GM18909 (cell line): ENCODE results near the gene SMIM43.
"Not testable (repeated sequence)": the region's sequence is repeated elsewhere in the genome, so short reads cannot be mapped to it uniquely, and the experiment has no call there.

Experiments used
- ATAC-seq: cut with Tn5 transposase; IDR thresholded peaks from one replicate; pipeline ENCODE4 v1.9.1; 2021; ENCODE audit warnings: mild to moderate bottlenecking; ENCODE audit not compliant: unreplicated experiment, poor library complexity

Gene SMIM43

DNA sequence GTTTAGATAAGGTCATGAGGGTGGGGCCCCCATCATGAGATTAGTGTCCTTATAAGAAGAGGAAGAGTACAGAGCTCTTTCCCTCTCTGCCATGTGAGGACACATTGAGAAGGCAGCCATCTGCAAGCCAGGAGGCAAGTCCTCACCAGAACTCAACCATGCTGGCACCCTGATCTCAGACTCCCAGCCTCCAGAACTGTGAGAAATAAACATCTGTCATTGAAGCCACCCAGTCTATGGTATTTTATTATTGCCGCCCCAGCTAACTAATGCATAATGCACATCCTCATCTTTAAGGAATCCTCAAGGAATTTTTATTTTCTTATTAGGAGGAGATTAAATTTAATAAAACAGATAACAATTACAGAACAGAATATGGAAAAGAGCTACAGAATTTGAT is 19.4 kb upstream of the SMIM43 start:
- ATAC-seq, result no peak

DNA sequence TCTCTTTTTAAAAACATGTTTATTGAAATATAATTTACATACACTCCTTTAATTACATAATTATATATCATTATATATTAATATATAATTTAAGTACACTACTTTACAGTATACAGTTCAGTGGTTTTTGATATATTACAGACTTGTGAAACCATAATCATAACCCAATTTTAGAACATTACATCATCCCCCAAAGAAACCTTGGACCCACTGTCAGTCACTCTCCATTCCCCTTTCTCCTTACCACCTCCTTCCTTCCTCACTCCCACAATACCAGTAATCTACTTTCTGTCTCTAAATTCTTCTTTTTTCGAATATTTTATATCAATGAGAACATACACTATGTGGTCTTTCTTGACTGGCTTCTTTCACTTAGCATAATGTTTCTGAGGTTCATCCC is 18.2 kb upstream of the SMIM43 start:
- no peak for ATAC-seq

DNA sequence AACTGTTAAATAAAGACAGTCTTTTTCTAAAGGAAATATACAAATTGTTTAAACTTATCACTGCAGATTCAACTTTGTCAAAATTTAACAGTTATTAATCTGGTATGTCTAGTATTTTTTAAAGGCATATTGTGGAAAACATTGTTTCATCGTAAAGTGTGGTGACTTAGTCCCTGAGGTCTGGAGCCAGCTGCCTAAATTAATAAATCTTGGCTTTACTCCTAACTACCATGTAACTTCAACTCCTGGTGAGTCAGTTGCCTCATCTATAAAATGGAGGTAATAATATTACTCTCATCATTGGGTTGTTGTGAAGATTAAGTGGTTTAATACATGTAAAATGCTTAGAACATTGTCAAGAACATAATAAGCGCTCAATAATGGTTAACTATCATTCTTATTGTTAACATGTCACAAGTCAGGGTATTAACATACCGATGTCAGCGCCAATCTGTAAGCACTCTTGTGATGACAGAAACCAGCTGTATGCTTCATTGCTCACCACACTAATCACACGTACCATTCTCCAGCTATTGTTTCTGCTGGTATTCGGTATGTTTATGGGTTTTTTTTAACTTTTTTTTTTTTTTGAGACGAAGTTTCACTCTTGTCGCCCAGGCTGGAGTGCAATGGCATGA is 14.1 kb upstream of the SMIM43 start:
- no peak for ATAC-seq

DNA sequence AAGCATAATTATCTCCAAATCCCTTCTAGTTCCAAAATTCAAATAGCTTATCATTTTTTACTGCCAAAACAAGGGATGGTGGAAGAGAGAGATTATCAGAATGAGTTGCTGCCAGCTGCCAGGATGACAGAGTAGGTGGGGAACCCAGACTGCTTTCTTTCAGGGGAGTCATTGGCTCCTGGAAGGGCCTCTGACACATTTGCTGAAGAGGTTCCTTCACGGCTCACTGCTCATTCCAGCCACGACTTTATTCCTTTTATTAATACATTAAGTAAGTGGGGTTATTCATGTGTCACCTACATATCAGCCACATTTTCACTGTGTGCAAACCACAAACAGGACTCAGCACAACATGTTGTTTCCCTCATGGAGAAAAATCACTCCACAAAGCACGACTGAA is 12.7 kb upstream of the SMIM43 start:
- peak; percentile 59 for ATAC-seq

DNA sequence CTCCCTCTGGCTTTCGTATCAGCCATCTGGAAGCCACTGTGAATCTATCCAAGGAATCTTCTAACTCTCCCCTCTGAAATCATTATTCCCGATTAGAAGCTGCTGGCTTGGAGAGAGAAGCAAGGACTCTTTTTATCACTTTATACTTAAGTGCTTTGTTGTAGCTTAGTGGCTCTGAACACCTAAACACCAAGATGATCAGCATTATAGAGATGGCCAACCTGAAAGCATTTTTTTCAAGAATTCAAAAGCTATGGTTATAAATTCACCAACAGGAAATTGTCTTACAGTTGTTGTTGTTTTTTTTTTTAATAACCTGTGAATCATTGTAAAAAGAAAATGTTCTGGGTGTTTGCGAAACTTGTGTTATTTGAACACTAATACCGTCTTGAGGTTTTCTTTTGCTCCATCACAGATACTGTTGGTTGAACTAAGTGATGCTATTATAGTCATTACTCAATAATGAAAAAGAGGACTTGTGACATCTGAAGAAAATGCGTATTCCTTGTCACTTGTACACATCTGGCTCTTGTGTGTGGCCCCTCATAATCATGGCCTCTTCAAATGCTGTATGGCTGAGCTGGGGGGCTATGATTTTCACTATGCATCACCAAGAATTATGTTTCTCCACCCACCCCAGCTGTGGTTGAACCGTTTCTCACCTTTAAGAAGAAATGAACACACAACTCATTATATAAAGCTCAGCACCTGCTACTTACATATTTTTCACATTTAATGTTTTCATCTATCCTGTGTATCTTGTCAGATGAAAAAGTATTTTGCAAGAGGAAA is 11.8 kb upstream of the SMIM43 start:
- no peak for ATAC-seq

DNA sequence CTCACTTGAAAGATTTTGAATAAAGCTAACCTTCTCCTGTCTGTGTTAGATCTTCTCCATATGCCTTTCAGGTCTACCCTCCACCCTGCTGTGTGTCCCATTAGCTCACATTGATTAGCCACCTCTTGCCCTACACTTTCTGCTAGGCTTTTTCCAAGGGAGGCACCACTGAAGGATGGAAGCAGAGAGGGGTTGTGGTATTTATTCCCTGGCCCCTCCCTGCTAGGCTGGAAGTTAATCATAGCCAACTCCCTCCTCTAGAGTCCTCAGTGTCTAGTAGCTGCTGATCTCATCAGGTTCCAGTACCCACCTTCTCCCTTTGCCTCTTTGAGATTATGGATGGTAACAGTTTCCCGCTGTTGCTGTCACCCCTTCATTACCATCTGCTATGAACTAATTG is 8.9 kb upstream of the SMIM43 start:
- no peak for ATAC-seq

DNA sequence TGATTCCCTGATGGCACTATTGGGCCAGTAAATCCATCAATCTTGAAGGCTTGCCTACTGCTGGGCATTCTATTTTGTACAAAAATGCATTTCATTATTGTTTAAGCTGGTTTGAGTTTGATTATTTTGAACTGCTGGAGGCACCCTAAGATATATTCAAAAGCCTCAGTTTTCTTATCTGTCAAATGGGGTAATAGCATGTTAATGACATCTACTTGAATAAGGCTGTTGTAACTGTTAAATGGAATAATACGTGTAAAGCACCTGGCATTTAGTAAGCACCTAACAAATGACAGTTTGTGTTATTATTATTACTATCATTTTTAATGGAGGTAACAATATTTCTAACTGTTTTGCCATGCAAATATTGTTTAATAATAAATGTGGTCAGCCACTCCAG is 6.9 kb upstream of the SMIM43 start:
- no peak for ATAC-seq

DNA sequence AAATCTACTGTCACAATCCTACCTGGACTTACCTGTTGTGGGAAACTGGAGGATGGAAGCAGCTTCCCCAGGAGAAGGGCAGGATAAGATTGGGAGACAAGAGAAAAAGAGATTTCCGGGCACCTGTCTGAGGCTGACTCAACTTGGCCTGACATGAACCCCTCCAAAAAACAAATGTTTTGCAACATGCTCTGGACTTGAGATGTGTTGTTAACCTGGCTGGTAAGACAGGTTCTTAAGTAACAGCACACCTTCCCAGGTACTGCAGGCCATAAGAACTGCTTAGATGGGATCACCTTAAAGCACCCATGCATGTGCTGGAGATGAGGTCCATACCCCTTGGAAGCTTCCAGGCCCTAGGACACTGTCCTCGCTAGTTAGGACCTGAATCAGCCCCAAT is 4.4 kb upstream of the SMIM43 start:
- ATAC-seq, result no peak

DNA sequence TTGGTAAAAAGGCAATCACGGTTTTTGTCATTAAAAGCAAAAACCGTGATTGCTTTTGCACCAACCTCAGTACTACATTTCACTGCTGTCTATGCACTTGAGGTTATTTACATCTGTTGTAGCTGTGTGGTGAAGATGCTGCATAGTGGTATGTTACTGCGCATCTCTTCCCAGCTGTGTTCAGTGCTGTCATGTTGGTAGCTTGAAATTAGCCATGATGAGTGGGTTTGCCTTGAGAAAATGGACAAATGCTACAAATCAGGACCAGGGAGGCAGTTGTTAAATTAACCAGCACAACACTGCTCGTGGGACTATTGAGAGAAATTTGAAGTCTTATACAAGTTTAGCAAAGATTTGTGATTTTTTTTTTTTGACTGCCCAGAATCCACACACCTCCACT is 2.2 kb upstream of the SMIM43 start:
- no peak for ATAC-seq

DNA sequence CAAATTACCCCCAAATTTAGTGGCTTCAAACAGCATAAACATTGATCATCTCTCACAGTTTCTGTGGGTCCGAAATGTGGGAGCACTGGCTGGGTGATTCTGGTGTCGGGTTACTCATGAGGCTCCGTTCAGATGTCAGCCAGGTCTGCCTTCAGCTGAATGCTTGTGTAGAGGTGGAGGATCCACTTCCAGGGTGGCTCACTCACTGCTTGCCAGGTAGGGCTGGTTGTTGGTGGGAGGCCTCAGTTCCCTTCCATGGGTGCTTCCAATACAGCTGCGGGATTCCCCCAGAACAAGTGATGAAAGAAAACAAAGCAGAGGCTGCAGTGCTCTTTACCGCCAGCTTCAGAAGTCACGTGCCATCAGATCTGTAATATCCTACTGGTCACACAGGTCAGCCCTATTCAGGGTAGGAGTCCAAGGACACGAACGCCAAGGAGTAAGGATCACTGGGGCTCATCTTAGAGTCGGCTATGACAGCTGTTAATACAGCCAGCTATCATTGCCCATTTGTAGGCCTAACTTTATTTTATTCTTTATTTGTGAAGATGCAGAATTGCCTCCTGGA is 1.1 kb upstream of the SMIM43 start:
- no peak for ATAC-seq

DNA sequence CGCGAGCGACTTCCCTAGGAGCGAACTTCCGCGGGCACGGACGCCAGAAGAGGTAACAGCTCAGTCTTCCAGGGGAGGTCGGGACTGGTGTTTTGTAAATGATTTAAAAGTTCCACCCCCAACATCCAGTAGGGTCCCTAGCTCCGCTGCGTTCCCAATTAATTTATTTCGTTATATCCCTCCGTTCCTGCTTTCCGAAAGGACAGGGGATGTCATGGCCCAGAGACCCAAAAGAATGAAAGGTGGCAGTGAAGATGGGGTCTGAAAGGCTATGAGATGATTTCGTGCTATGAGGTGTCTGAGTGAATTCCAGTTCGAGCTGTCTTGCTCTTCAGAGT is 373 bp upstream of the SMIM43 start:
- ATAC-seq, result no peak

DNA sequence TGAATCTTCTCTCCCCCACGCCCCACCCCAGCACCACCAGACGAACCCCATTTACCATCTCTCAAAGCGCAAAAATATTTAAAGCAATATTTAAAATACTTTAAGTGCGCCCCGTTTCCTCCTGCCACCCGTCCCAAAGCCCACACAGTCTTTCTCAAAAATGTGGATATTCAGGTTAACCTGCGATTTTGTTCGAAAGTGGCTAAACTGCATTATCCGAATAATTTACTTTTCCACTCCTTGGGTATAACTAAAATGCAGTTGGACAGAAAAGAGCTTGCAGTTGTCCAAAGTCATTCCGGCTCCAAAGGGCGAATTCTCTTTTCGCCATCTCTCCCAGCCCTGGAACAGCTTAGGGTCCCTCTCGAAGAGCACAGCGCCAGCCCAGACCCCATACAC is 662 bp downstream of the SMIM43 start:
- no peak for ATAC-seq

DNA sequence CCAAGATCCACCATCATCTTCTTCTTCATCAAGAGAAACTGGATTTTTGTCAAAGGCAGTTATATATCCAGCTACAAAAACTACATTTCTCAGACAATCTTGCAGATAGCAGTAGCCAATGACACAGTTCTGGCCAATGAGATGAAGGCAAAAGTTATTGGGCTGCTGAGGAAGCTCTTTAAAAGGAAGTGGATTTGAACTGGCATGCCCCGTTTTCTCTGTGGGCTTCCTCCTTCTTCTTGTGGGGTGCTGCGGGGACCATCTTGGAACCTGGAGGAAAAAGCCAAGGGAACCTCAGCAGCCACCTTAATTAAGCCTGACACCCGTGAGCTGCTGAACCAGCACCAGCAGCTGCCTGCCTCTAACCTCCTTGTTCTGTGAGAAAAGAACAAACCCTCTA is 4.8 kb downstream of the SMIM43 start:
- no peak for ATAC-seq

DNA sequence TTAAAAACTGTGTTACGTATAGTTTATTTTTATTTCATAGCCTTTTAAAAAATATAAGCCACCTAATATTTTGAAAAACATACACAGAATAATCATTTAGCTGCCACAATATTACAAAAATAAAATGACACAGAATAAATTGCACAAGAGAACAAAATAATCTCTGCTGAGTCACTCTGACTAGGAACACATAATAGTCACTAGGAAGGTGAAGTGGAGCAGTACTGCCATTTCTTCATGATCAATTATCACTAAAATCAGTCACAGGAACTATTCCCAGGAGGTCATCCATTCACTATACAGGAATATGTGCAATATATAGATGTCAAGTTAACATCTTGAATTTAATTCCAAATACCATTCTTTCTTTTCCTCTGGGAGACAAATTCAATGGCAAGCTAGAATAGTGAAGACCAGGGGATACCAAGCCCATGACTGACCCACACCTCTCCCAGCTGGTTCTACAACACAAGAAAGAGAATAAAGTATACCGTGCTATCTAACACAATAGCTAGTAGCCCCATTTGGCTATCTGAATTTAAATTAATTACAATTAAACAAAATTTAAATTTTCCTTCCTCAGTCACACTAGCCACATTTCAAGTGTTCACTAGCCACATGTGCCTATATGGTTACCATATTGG is 5.9 kb downstream of the SMIM43 start:
- no peak for ATAC-seq

DNA sequence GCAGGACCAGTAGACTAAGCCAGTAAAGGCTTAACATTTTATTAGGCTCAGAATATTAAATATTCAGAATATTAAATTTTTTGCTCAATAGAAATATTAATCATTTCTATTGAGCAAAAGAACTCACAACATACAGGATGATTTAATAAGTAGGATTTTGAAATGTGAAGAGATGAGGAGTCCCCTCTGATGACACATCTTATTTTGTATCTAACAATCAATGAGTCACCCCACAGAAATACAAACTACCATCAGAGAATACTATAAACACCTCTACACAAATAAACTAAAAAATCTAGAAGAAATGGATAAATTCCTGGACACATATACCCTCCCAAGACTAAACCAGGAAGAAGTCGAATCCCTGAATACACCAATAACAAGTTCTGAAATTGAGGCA is 12.8 kb downstream of the SMIM43 start:
- not testable (repeated sequence) for ATAC-seq

DNA sequence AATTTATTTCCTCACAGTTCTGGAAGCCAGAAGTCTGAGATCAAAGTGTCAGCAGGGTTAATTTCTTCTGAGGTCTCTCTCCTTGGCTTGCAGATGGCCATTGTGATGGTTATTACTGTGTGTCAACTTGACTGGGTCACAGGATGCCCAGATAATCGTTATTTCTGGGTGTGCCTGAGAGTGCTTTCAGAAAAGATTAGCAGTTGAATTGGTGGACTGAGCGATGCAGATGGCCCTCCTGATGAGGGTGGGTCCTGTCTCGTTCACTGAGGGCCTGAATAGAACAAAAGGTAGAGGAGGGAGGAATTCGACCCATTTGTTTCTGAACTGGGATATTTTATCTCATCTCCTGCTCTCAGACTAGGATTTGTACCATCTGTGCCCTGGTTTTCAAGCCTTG is 15.7 kb downstream of the SMIM43 start:
- no peak for ATAC-seq

DNA sequence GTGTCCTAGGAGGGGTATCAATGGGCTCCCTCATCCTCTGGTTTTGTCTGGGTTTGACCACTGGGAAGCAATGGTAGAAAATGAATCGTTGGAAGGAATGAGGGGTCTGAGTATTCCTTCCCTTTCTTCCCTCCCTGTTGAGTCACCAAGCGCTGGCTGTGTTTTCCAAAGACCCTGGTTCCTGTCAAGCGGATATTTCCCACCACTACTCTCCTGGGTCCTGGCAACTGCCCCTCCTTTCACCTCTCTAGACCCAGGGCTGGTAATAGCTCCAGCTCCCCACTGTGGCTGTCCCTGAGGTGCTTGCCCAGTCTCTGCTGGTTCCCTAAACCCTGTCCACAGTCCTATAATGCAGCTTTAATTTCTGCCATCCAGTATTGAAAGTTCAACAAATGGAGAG is 22.2 kb downstream of the SMIM43 start:
- no peak for ATAC-seq

DNA sequence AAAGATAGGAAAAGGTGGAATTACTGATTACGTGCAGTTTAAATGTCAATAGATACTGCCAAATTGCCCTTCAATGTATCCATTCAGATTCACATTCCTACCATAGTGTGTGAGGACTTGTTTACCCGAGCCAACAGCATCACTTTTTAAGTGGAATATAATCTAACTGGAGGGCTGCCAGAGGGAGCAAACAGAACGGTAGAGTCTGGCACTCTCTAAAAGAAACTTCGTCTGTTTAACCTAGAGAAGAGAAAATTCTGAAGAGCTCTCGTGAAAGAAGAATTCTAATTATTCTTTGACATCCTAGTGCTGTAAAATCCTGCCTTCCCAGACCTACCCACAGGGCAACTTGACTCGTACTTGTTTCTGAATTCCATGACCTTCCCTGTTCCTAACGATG is 23.2 kb downstream of the SMIM43 start:
- no peak for ATAC-seq

DNA sequence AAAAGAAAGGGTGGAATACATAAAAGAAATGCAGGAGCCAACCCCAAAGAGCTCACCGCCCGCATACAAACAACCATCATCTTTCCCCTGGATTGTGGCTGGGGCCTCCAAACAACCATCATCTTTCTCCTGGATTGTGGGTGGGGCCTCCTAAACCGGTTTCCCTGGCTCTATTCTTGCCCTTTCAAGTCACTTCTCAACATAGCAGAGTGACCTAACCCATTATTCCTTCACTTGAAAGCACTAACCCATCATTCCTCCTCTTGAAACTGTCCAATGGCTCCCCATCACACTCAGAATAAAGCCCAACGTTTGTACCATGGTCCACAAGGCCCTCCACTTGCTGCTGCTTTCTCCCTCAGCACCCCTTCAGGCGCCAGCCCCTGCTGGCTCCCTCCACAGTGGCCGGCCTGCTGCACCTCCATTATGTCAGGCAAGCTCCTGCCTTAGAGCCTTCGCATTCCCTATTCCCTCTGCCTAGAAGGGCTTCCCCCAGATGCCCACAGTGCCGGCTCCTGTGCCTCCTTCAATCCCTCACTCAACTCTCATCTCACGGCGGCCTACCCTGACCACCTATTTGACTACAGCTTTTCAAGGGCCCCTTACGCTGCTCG is 24.1 kb downstream of the SMIM43 start:
- ATAC-seq, result no peak

DNA sequence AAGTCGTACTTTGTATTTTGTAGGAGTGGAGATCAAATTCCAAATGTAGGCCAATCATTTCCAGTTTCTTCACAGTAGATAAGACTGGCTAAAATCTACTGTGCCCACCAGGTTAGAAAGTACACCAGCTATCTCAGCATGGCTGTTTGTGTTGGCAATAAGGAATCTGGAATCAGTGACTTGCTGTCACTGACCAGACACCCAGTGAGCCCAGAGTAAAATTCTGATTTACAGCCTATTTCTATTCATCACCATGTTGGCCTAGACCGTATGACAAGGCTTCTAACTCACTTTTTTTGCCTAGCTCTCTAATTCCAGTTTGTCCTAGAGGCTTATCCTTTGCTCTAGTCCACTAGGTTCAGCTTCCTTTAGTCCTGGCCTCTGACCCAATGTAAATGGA is 25.4 kb downstream of the SMIM43 start:
- no peak for ATAC-seq
